HG02678 (cell line): Measurements from ENCODE around the gene MANBA.

Source experiments
- ATAC-seq: cut with Tn5 transposase; IDR thresholded peaks from one replicate; pipeline ENCODE4 v1.9.1; 2021; ENCODE audit warnings: mild to moderate bottlenecking, moderate library complexity; ENCODE audit not compliant: unreplicated experiment

The MANBA gene

DNA sequence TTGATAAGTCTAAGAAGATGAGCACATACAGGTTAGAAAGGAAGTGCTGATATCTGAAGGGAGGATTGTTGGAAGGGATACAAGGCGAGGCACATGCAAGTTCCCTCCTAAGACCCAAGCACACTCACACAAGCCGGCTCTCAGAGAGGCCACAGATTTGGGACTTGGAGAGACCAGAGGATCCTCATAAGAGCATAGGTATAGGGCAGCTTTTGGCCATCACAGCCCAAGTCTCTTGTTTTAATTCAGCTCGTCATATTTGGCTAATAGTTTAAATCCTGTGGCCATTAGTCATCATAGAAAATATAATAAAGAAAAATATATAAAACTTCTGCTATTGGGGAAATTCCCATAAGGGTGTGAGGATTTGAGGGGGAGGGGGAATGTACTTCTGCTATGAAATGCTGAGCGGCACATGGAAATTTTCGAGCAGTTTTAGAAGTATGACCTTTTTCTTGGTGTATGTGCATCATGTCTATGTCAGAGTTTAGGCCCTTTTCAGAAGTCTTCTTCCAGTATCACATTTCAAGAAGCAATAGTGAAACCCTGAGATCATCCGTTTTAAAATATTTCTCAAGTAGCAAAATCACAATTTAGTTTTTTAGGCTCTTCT is 161.9 kb downstream of the MANBA start:
- peak; percentile 49 for ATAC-seq

DNA sequence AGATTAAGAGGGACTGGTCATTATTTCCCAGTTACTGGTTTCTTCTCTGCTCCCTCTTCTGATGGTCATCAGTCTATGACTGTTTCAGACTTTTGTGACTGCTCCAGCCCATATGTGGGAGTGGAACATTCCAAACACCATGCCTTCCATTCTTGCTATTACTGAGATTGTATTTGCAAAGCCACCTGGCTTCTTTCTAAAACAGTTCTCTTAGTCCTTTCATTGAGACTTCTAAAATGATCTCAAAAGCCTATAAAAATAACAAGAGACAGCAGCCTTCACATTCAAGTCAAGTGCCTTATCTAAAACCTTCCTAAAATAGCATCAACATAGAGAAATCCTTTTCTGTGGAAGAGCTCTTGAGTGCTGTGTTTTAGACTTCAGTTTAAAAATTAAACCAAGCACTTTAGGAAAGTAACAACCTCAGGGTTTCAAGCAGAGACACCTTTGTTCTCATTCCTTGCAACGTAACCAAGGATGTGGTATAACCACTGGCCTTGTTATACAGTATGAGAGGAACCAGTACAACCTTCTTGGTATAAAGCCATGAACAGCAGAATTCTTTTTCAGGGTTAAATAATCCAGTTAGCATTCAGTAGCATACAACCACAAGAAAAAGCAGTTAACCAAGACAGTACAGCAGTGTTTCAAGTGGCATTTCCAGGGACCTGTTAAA is 162.5 kb downstream of the MANBA start:
- ATAC-seq = peak; percentile 81

DNA sequence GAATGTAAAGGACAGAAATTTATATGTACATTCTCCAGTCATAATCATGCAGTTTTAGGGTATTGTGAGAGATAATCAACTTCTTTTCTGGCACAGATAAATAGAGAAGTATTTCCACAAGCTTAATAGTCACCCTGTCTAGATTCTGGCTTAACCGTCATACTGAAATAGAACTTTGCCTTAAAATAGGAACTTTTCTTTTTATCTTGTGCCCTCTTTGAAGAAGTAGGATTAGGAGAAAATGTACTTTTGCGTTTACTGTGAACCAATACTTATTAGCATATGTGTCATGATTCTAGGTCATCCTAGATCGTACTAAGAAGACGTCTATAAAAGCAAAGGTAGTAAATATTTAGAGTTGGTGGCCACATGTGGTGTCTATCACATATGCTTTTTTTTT is 164.2 kb downstream of the MANBA start:
- no peak for ATAC-seq

DNA sequence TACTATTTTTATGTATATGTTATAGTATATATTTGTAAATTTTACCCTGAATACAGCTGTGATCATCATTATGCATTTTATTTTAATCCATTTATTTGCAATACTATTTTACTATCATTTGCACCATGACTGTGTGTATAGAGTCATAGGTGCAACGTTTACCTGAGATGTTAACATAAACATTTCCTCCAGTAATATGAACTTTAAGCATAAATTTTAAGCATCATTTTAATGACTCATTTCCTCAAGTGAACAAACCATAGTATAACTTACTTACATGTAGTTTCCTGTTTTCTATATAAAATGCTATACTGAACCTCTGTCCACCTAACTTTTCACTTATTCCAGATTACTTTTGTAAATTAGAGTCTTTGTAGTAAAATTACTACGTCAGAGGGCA is 166.8 kb downstream of the MANBA start:
- no peak for ATAC-seq

DNA sequence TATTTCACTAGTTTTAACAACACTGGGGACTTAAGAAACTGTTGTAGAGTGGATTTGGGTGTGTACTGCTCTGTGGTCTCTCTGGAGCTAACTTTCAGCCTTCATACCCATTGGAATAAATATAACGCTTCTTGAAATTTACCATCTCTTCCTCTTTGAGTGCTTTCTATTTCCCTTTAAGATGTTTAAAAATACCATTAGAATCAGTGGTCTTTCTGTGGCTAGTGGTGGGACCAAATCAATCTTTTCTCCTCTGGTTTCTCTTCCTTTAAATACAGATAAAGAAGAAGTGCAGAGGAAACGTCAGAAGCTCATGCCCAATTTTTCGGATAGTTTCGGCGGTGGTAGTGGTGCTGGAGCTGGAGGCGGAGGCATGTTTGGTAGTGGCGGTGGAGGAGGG is 167.6 kb downstream of the MANBA start:
- no peak for ATAC-seq

DNA sequence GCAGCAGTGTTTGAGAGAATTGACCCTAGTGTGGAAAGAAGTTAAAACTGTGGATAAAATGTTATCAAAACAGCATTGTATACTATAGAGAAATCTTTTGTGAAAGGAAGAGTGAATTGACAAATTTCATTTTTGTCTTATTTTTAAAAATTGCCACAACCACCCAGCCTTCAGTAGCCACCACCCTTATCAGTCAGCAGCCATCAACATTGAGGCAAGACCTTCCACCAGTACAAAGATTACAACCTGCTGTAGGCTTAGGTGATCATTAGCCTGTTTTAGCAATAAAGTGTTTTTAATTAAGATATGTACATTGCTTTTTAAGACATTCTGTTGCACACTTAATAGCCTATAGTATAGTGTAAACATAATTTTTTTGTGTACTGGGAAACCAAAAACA is 168.5 kb downstream of the MANBA start:
- ATAC-seq = no peak

DNA sequence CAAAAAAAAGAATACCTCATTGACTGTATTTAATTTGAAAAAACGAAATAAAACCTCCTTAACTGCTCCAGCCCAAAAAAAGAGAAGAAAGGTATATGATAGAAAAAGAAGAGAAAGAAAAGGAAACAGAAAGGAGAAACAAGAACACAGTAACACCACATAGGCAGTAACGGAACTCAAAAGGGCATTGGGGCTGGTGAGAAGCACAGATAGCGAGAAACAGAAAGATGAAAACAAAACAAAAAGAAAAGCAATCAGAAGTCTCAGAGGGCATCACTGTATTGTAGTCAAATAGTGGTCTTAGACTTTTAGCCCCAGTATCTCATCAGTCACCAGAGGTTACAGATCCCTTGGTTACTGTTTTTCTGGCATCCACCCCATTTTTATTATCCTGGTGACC is 171.0 kb downstream of the MANBA start:
- ATAC-seq = no peak

DNA sequence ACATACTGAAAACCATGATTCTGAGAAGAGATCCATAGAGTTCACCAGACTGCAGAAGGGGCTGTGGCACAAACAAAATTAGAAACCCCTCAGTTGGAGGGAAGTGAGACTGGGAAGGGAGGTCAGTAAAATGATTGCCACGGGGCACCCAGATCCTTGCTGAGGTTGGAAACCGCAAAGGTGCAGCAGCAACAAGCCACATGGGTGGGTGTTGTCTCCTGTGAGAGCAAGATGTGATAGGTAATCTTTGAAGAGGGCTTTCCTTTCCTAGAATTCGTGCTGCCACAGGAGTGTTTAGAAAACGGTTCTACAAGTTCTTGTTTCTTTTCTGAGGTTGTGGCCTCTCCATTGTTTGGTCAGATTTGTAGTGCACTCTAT is 174.1 kb downstream of the MANBA start:
- peak; percentile 28 for ATAC-seq

DNA sequence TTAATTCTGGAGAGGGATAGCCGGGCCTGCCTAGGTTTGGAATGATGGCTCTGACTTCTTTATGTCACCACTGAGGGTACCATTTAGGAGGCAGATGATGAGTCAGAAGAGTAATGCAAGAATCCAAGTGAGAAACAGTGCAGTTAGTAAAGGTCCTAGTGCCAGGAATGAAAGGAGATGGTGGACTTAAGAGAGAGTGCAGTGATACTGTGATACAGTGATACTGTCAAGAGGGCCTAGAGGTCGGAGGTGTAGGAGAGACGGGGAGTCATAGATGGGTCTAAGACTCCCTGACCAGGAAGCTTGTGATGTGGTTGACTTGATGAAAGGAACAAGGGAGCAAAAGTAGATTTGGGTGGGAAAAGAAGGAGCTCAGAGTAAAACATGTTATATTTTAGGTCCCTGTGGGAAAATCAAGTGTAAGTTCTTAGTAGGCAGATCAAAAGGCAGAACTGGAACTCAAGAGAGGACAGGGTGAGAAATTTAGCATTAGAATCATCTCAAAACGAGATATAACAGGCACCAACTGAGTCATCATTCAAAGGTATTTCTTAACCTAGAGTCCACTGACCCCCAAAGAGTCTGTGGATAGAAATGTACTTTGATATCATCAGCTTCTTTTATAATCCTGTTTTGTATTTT is 174.6 kb downstream of the MANBA start:
- peak; percentile 44 for ATAC-seq

DNA sequence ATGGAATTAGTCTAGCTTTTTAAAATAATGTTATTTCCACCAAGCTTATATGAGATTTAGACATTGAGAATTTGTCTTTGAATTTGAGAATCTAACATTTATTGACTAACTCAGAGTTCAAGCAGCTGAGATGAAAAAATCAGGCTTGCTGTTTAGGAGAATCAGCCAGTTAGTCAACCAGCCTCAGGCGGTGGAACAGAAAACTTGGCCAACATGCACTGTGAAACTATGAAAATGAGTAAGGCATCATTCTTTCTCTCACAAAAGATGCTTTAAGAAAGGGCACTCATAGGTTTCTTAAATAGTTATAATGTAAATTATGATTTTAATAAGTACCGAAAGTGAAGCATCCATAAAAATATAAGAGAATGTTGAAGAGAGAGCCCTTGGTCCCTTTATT is 175.4 kb downstream of the MANBA start:
- peak; percentile 45 for ATAC-seq

DNA sequence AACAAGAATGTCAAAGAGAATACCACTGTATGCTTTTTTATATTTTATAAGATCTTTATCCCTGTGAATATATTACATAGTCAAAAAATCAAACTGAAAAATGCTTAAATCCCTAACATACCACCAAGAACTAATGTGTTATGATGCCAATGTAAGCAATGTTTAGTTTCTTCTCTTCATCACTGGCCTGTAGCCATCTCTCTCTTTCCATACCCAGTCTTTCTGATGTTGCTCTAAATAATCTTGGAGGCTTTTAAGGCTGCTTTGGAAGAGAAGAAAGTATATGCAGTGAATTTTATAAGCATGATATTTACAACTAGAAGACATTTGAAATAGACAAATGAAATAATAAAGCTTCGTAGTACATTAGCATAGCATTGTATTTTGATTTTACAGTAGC is 176.7 kb downstream of the MANBA start:
- ATAC-seq = no peak
